Stimulated activated CD4-positive, alpha-beta T cell treated with anti-CD3 and anti-CD28 coated beads, Interleukin-1b, Interleukin-23, amount 100 ng/mL, for 4 hours (primary cell): Measurements from ENCODE around the gene MDC1.
"Not testable (repeated sequence)": the region's sequence is repeated elsewhere in the genome, so short reads cannot be mapped to it uniquely, and the experiment has no call there.

Source experiments
- DNase-seq, 2 donors: peaks; one replicate each; pipeline ENCODE4 v3.0.0-alpha.2; 2020; ENCODE audit warnings: low read depth in 2 of 2

Gene MDC1

GRCh38 chr6:30717129-30717844, at the start of gene MDC1:
MDC1 (minus strand) TSS chr6:30717281; CDS start chr6:30715175, 2,106 bp downstream.
- peak; percentile 94 to 97 for DNase-seq

GRCh38 chr6:30766461-30767157, 49.5 kb upstream of the MDC1 start:
- no peak for DNase-seq

GRCh38 chr6:30765495-30765894, 48.4 kb upstream of the MDC1 start:
- DNase-seq: not testable (repeated sequence)

- not testable (repeated sequence) for DNase-seq
Observed at GRCh38 chr6:30764490-30765043, 47.5 kb upstream of the MDC1 start.

DNA sequence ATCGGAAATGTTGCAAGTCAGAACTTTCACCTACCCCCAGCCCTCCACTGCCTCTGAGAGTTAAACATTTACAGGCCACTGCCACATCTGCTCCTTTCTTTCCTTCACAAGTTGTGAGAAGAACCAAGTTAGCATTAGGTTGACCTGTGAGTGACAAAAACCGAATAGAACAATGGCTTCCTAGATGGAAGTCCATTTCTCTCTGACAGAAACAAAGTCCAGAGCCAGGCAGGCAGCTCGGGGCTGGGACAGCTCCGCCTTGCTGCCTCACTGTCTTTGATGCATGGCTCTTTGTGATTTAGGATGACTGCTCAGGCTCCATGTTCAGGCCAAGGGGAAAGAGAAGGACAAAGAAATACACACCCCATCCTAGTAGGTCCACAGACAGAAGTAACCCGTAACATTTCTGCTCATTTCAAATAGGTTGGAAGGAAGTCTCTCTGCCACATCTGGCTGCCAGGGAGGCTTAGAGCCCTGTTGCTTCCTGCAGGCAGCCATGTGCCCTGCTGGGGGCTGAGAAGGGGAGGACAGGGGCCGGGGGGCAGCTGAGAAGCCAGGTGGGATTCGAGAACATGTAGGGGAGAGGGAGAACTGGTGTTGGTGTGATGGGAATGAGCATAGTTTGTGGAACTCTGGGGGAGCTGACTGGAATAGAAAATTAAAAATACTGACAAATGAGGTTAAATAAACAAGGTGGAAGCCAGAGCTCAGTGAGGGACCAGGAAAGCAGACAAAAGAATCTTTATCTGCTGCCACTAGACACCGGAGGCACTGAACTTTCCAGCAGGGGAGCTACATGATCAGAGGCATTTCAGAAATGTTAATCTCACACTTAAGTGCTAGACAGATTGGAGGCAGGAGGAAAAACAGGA, 46.8 kb upstream of the MDC1 start:
- no peak for DNase-seq

- DNase-seq: no peak
Observed at GRCh38 chr6:30763155-30763617, 46.1 kb upstream of the MDC1 start.

GRCh38 chr6:30761791-30762429, 44.8 kb upstream of the MDC1 start:
- DNase-seq: no peak

GRCh38 chr6:30760549-30760948, 43.5 kb upstream of the MDC1 start:
- no peak for DNase-seq

DNA sequence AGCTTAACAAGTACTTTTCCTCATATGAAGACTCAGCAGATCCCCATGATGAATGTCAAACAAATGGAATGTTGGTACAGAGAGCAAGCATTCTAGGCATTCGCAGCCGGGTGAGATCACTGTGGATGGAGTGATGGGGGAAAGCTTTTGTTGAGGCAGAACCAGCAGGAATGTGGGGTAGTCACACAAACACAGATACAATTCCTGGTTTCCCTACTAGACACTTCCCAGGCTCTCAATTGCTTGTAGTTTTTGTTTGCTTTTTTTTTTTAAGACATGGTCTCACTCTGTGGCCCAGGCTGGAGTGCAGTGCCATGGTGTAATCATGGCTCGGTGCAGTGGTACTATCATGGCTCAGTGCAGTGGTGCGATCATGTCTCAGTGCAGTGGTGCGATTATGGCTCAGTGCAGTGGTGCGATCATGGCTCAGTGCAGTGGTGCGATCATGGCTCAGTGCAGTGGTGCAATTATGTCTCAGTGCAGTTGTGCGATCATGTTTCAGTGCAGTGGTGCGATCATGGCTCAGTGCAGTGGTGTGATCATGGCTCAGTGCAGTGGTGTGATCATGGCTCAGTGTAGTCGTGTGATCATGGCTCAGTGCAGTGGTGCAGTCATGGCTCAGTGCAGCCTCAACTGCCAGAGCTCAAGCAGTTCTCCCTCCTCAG, 42.6 kb upstream of the MDC1 start:
- DNase-seq: no peak

DNA sequence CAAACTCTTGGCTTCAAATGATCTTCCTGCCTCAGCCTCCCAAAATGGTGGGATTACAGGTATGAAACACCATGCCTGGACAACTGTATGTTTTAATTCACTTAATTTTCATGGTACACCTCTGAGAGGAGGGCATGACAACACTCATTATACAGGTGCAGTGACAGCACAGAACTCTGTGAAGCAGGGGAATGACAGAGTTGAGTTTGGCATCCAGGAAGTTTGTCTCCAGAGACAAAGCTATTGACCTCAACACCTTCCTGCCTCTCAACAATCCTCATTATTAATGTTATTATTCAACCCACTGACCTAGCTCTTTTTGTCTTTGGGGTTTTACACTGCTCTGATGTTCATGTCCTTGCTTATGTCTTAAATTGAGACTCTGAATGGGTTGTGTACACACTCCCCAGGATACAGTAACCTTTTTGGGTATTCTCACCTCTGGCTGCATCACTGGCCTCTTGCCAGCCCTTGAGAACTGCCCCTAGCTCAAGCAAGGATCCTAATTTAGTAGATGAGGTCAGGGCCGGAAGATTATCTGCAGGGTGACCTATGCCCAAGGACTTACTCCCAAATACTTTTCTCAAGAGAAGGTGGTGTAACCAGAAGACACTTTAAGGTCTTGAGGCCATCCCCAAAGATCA, 40.3 kb upstream of the MDC1 start:
- DNase-seq: no peak

DNA sequence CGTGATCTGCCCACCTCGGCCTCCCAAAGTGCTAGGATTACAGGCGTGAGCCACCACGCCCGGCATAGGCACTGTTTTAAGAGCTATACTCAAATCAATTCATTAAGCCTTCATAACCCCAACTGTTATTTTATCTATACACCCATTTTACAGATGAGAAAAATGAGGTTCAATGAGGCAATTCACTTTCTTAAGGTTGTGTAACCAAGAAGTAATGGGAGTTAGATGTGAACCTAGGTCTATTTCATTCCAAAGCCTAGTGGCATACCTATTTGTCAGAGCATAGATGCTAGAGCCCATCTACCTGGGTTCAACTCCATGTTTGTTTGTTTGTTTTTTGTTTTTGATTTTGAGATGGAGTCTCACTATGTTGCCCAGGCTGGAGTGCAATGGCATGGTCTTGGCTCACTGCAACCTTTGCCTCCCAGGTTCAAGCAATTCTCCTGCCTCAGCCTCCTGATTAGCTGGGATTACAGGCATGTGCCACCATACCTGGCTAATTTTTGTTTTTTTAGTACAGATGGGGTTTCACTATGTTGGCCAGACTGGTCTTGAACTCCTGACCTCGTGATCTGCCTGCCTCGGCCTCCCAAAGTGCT, 39.4 kb upstream of the MDC1 start:
- not testable (repeated sequence) for DNase-seq

DNA sequence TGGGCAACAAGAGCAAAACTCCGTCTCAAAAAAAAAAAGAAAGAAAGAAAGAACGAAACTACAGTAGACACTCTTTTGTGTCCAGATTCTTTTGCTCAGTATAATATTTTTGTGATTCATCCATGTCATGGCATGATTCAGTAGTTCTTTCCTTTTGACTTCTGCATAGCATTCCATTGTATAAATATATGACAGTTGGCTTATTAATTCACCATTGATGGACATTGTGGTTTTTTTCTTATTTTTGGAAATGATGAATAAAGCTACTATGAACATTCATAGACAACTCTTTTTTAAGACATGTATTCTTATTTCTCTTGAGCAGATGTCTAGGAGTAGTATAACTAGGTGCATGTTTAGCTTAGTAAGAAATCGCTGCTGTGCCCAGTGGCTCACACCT, 37.5 kb upstream of the MDC1 start:
- DNase-seq: no peak

DNA sequence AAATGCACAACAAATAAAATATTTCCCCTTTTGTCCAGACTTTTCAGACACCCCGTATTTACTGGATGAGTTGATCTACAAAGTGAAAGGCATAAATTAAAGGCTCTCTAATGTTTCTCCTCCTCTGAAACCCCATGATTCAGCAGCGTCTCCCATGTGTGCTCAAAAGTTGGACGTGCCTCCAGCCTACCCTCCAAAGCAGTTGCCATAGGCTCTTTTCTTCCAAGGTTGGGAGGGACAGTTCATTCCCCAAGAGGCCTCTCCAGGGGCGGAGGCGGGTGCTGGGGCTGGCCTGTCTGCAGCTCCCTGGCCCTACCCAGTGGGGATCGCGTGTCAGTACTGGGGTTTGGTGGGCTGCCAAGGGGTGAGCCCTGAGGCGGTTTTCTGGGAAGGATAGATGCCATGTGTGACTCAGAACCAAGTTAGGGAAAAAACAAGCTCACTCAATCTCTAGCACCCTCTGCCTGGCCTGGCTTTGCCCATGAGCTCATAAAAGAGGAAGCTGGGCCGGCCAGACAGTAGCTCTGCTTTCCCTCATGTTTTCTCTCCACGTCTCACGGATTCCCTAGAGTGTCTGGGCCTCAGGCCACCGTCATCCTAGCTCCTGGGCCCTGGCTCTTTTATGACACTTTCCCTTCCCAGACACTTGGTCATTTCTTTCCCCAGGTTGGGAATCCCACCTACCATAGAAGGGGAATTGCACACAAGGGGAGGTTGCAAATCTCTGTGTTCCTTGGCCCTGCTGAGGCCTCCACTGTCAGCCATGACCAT, 35.3 kb upstream of the MDC1 start:
- no peak for DNase-seq

DNA sequence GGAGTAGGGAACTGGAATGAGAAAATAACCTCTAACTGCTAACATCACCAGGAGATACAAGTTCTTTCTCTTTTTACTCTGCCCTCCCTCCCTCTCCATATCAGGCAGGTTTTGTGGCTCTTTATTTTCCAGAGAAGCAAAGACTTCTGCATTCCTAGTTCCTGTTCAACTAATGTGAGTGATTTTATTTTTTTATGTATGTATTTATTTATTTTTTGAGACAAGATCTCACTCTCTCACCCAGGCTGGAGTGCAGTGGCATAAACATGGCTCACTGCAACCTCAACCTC, 33.2 kb upstream of the MDC1 start:
- no peak for DNase-seq

GRCh38 chr6:30749554-30750378, 32.7 kb upstream of the MDC1 start:
- DNase-seq: no peak

DNA sequence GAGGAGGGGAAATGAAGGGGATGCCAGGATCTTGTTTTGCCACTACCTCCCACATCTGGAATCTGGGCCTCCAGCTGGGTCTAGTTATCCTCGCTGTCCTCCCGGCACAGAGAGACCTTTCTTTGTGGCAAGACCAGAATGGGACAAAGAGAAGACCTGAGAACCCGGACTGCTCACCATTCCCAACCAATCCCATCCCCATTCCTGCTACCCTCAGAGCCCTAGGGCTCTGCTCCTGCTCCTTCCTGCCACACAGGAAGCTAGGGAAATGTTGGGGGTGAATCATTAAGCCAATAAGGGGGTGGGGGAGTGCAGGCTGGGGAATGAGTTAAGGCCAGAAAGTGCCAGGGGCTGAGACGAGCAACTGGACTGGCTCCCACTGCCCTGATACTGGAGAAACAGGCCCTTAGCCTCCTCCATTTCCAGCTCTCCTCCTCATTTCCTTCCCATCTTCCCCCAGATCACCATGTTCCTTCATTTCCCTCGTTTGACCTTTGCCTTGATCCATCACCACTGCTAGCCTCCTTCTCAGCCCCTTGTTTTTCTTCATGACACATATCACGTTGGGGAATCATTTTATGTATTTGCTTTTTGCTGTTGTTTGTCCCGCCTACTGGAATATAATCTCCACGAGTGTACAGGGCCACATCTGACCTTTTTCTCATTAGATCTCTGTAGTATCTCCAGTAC, 31.9 kb upstream of the MDC1 start:
- no peak for DNase-seq

- no peak for DNase-seq
Observed at GRCh38 chr6:30747902-30748769, 31.1 kb upstream of the MDC1 start.
